Frontal cortex (tissue), 4 donors: ENCODE measurements around the gene ULBP2. TPM values are rescaled to one million over a fixed set of nuclear protein-coding genes. Genes with fewer than 3 reads are reported as not detected.
"Not testable (repeated sequence)": the region's sequence is repeated elsewhere in the genome, so short reads cannot be mapped to it uniquely, and the experiment has no call there.

Experiments
- DNase-seq, 2 donors: peaks; one replicate each; pipeline ENCODE4 v3.0.0; 2012; ENCODE audit warnings: low spot score in 2 of 2
- FAIRE-seq: peaks from 2 replicates; lab custom pipeline; 2012; peaks lifted over from hg19 to GRCh38; lab: Jason Lieb, UNC
- total RNA-seq: library from RNA; depleted of rRNA; stranded (reverse); fragments of >200 nt; gene quantifications from one replicate; pipeline ENCODE4 v1.2.3, GENCODE V29; 2014
- donor health status: control.
- donor health status: control.
- donor health status: control.

Gene ULBP2
- total RNA-seq, 1 donor from 2014 or later: 5.3 TPM

DNA sequence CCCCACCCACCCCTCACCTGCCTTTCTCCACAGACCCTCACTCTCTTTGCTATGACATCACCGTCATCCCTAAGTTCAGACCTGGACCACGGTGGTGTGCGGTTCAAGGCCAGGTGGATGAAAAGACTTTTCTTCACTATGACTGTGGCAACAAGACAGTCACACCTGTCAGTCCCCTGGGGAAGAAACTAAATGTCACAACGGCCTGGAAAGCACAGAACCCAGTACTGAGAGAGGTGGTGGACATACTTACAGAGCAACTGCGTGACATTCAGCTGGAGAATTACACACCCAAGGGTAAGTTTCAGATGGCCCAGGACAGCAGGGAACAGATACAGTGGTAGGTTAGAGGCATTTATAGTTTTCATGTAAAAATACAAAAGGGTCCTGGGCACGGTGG is 3.5 kb downstream of the ULBP2 start:
- not testable (repeated sequence) for FAIRE-seq, DNase-seq

DNA sequence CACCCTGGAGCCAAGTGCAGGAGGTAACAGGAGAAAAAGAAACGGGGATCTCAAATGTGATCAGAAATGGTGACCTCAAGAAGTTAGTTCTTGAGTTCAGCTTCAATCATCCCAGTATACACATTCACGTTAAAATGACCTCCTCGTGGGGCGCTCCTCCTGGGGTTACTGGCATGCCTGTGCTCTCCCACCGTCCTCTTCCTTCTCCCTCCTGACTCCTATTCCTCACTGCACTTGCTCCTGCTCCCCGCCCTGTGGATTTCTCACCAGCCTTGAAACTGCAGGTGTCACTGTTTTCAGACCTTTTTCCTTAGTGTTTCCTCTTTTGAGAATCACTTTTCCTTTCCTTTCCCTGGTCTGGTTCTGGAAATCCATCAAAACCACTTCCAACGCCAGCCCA is 4.8 kb downstream of the ULBP2 start:
- not testable (repeated sequence) for DNase-seq, FAIRE-seq

DNA sequence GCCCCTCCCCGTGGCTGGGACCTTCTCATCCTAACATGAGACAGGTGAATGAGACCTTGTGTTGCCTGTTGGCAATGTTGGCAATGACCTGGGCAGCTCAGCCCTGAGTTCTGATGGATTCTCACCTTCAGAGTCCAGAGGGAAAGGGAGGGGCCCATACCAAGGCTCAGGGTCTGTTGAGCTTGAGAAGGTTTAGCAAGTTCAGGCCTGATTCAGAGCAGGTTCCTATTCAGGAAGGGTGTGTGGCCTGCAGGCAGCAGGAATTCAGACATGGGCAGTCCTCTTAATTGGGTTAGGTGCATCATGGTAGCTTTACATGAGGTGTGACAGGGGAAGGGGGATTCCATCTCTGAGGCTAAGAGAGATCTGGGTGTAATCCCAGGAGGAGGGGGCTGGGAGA is 5.7 kb downstream of the ULBP2 start:
- not testable (repeated sequence) for FAIRE-seq, DNase-seq

DNA sequence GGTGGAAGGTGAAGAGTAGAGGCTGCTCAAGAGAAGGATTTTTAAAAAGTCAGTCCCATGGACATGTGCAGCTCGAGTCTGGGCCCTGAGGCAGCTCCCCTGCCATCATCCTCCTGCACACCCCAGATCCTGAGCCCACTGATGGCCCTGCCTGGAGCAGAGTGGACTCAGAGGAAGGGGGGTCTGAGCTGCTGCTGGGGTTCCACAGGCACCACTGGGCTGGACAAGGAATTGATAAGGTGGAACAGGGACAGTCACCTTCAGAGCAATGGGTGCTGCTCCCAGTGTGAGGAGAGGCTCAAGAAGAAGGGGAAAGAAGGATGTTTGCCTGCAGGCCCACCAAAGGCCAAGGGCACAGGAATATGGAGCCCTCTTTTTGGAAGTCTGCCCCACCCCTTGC is 6.2 kb downstream of the ULBP2 start:
- FAIRE-seq: no peak

DNA sequence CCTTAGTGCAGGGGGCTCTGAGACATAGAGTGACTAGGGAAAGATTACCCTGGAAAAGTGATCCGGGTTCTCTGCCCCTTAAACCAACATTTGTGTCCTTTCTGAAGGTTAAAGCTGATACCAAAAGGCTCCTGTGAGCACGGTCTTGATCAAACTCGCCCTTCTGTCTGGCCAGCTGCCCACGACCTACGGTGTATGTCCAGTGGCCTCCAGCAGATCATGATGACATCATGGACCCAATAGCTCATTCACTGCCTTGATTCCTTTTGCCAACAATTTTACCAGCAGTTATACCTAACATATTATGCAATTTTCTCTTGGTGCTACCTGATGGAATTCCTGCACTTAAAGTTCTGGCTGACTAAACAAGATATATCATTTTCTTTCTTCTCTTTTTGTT is 6.8 kb downstream of the ULBP2 start:
- DNase-seq: no peak
- FAIRE-seq: no peak

More for the DNA sequence above, 6.2 kb downstream of the ULBP2 start:
- DNase-seq: no peak

DNA sequence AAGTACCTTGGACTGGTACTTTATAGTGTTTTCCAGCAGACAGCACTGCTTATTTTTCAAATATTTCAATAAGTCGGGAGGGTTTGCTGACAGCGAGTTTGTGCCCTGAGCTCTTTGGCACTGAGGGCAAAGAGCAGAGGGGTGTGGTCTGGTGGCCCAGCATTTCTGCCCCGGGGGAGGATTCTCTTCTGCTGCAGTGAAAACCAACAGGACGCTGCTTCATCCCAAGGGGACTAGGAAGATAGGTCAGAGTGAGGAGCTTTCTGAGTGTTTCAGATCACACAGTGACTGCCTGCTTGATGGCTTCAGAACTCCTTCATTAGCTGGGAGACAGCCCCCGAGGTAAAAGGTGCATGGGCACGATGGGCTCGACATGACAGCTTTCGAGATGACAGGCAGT is 8.6 kb downstream of the ULBP2 start:
- no peak for DNase-seq
- no peak for FAIRE-seq

DNA sequence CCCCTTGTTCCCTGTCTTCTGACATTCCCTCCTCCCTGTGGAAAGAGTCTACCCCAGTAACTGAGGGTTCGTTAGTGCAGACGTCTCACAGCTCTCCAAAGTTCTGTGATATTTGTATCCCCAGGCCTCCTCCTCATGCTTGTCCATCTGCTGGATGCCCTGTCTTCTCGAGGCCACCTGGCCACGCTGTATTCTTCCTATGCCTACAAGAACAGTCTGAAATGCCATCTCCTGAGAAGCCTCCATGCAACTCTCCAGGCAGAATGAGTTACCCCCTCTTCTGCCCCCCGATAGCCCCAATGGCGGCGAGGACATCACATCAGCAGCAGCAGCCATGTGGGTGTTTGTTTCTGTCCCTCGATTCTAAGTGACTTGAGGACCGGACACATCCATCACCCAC is 9.3 kb downstream of the ULBP2 start:
- no peak for DNase-seq
- FAIRE-seq: no peak

DNA sequence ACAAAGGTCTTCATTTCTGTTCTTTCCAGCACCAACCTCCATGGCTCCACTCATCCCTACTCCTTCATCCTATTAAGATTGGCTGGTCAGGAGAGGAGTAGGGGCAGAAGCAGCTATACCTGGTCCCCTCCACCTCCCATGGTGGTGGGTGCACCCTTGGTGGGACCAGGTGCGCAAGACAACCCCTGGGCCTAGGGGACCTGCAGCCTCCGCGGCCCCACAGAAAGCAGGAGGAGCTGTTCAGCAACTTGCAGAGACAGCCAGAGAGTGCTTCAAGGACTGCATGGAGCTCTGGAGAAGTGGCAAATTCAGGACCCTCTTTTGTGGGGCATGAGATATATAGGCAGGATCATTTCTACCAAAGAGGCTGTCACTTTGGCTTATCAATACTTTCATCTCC is 9.8 kb downstream of the ULBP2 start:
- DNase-seq: no peak
- no peak for FAIRE-seq

DNA sequence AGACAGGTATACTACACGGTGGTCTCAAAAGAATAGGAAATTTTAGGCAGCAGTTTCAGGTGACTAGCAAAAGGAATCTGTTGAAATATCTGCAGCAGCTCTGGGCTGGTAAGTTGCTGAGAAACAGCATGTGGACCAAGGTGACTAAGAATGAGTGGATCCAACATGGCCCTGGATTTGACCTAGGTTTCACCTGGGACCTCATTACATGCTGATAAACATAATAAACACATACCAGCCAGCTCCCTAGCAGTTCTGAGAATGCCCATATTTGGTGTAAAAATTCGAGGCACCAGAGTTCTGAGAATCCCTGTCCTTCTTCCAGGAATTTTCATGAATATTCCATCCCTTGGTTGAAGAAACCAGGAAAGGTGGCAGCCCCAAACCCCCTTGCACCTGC is 11.6 kb downstream of the ULBP2 start:
- not testable (repeated sequence) for FAIRE-seq, DNase-seq

DNA sequence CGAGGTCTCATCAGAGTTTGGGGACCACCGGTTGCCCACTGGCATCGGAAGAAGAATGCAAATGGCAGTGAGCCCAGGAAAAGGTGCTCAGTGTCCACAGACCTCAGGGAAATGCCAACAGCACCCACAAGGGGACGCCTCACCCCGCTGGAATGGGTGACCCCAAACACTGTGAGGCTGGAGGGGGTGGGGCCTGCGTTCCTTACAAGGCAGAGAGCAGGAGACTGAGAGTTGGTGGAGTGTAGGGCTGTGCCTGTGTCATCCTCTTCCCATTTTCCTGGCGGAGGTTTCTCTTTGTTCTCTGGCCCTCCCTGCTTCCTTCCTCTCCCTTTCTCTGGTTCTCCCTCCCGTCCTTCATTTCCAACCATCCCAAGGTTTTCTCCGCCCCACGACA is 12.1 kb downstream of the ULBP2 start:
- DNase-seq, FAIRE-seq: not testable (repeated sequence)

DNA sequence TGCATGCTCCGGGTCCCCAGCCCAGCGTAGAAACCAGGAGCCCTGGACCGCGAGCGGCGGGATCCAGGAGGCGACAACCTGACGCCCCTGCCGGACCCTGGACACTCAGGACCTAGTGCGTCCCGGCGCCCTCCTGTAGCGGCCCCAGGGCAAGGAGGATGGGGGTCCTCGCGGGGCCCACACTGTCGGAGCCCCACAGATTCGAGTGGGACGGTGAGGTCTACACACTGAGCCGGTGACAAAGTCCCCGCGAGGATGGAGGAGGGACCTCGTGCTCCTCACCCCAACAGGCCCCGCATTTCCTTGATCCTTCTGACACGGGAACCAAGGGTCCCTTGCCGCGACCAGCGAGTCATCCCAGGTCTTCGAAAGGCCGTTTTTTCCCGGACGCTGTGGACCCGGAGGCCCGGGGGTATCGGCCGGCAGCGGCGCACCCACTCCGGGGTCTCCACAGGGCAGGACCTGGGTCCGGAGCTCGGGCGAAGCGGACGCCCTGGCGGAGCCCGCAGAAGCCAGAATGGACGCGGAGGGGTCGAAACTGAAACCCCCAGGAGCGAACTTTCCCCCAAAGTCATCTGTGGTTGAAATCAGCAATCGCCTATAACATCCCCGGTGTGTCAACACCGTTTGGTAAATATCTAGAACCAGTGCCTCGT is 12.6 kb downstream of the ULBP2 start:
- DNase-seq, FAIRE-seq: not testable (repeated sequence)

DNA sequence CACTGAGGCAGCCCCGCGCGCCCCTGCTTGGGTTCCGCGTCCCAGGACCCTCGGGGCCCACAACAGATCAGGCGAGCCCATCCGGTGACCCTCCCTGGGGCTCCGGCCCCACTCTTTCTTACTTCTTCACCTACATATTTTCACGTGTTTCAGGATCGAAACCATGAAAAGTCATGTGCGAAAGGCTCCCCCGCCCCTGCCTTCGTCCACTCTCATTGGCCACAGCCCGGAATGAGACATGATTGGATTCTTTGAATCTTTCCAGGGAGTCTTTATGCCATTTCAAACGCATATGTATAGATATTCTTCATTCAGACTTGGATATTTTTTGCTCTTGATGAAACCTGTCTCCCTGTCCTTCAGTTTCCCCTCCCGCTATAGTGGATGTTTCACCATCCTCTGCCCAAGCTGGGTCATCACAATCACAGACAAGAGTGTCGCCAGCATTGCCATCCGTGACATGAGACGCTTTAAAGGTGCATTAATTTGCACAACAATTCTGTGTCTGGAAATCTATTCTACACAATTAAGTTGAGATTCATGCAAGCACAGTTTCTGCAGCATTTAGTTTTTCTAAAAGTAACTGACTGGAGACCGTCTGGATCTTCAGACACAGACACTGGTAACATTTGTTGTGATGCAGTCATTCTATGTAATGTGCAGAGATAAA is 13.3 kb downstream of the ULBP2 start:
- DNase-seq, FAIRE-seq: not testable (repeated sequence)

DNA sequence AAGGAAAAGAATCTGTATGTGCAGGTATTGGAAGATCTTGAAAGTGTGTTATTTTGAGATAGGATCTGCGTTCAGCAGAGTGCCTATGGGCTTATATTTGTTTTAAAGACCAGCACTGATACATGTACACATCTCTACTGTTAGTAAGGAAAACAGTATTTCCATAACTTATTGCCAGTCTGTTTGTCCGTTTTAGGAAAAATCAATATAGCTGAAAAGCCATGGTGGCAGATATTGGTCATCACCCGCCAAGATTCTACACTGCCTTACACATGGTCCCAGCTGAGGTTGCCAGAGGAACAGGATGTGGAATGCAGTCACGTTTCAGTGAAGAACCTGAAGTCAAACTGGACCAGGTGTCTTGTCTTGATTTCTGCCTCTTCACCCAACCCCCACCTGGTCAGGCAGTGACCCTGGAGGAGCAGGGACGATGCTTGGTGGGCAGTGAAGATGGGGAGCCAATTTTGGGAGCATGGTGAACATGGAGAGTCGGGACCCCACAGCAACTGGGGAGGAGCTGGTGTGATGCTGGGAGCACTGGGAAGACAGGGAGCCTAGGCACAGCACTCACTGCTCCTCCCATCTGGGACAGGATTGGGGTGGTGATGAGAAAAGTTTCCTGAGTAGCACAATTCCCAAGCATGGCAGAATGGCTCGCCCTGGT is 14.0 kb downstream of the ULBP2 start:
- not testable (repeated sequence) for DNase-seq, FAIRE-seq

DNA sequence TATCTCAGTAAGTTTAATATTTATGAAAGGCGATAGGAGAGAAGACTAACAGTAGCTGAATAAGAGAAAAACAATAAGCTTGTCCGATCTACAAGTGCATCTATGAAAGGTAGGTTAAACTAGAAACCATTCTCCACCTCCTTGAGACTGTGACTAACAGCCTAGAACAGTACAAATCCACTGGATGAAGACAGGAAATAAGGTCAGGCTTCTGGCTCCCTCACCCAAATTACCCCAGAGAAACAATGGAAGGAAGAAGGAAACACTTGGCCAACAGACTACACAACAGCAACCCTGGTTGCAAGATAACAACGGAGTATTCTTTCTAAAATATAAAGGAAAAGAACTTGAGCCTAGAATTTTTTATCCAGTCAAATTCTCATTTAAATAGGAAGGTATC is 16.3 kb downstream of the ULBP2 start:
- not testable (repeated sequence) for DNase-seq, FAIRE-seq

DNA sequence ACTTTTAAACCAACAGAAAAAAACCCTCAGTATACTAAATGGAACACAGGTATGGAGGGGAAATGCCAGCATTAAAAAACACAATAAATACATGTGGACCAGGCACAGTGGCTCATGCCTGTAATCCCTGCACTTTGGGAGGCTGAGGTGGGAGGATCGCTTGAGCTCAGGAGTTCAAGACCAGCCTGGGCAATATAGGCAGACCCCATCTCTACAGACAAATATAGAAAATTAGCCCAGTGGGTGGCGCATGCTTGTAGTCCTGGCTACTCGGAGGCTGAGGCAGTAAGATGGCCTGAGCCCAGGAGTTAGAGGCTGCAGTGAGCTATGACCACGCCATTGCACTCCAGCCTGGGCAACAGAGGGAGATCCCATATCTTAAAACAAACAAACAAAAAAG is 18.0 kb downstream of the ULBP2 start:
- not testable (repeated sequence) for FAIRE-seq, DNase-seq

DNA sequence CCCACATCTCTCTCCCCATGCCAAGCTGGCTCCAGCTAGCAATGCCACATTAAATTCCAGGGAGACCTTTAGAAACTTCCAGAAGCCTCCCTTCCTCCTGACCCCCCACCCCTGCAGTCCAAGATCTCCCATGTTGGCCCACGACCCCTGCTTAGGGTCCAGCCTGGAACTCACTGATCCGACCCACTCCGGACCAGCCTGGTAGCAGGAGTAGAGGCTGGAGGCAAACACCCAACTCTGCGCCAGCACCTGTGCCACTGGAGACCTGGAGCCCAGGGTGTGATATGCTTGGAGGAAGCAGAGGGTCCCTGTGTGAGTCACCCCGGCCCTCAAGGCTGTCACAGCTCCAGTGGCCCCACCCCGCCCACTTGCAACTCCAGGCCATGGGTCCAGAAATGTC is 18.7 kb downstream of the ULBP2 start:
- FAIRE-seq (no peak), DNase-seq (no peak)

DNA sequence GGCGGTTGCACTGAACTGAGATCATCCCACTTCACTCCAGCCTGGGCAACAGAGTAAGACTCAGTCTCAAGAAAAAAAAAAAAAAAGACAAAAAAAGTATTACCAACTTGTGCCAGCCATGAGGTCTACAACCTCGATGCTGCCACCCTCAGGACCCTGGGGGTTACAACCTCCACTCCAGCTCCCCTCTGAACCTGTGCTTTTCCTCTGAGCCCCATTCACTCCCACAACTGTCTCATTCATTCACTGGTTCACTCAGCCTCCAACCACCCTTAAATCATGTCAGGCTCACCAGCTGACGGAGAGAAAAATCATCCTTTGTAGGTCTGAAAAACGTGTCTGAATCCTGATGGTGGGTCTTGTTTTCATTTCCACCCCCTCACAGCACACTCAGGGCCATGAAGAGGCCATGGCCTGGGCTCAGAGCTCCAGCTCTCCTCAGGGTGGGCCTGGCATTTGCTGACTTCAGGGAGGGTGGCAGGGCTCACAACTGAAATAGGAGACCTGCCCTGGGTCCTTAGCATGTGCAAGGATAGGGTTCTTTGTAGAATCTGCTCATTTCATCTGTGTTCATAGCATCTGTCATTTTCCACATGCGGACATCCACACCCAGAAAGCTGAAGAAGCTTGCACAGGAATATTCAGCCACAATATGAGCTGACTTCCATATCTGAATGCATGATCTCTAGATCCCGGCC is 20.1 kb downstream of the ULBP2 start:
- FAIRE-seq: no peak
- no peak for DNase-seq

DNA sequence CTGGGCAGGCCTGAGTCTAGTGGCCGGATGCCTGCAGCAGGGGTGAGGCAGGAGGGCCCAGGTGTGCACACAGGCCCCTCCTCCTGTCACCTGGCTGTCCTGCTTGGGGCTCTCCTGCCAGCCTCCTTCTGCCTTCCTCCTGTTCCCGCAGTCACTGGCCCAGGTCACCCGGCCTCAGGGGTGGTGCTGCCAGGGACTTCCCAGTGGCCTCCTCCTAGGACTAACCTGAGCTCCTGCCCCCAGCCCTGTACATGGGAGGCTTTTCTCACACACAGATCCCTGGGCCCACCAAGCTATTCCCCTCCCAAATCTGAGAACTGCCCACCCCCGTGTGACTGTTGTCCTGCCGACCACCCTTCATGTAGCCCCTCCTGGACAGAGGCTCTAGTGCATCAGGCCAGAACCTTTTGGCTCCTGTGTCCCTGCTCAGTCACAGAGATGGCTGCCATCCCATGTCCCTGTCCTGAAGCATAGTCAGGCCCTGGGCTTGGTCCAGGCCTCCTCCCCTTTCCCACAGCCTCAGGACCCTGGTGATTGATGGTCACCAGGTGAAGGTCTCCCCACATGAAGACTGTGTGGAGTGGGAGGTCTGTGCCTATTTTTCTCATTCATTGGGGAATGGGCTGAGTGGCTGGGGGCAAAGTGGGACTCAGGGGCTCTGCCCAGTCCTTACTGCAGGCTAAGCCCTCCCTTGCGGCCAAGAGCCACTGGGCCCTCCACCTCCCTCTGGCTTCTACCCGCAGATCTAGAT is 20.8 kb downstream of the ULBP2 start:
- DNase-seq: no peak
- FAIRE-seq: no peak

DNA sequence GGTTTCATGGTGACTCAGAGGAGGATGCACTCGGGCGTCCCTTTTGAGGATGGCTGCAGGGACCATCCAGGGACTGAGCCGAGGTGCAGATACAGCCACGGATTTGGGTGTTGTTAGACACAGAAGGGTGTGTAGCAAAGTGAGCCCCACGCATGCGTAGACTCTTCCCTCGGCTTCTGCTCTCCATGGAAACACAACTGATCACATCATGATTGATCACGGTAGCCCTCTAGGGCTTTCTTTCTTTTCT is 21.3 kb downstream of the ULBP2 start:
- DNase-seq (no peak), FAIRE-seq (no peak)
